Neural progenitor cell (in vitro differentiated cells): Measurements from ENCODE around the gene TMEM134.
"Not testable (repeated sequence)": the region's sequence is repeated elsewhere in the genome, so short reads cannot be mapped to it uniquely, and the experiment has no call there.

Experiments
- CTCF ChIP-seq: fragments of 200-600 bp; sonication (generic); IDR thresholded peaks from 2 replicates; pipeline ENCODE4 v1.5.1; 2017; ENCODE audit warnings: antibody characterized with exemption, mild to moderate bottlenecking
- EZH2 ChIP-seq: fragments of 200-600 bp; sonication (generic); IDR thresholded peaks from 2 replicates; pipeline ENCODE4 v1.6.1; 2017; ENCODE audit warnings: antibody characterized with exemption, mild to moderate bottlenecking, moderate library complexity

DNA sequence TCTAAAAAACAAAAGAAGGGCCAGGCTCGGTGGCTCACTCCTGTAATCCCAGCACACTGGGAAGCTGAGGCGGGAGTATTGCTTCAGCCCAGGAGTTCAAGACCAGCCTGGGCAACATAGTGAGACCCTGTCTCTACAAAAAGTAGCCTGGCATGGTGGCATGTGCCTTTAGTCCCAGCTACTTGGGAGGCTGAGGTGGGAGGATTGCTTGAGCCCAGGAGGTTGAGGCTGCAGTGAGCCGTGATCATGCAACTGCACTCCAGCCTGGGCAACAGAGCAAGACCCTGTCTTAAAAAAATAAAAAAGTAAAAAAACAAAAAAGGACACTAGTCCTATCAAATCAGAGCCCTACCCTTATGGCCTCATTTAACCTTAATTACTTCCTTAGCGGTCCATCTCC is 42.5 kb upstream of the TMEM134 start:
- not testable (repeated sequence) for TF ChIP-seq CTCF, EZH2
